Embryonic facial prominence (tissue), 1 donor: ENCODE data around the gene TMEM117.
"Not testable (repeated sequence)": the region's sequence is repeated elsewhere in the genome, so short reads cannot be mapped to it uniquely, and the experiment has no call there.

Experiments
- DNase-seq: peaks from one replicate; pipeline ENCODE4 v3.0.0-alpha.2; 2016; ENCODE audit errors: extremely low spot score

Gene TMEM117

DNA sequence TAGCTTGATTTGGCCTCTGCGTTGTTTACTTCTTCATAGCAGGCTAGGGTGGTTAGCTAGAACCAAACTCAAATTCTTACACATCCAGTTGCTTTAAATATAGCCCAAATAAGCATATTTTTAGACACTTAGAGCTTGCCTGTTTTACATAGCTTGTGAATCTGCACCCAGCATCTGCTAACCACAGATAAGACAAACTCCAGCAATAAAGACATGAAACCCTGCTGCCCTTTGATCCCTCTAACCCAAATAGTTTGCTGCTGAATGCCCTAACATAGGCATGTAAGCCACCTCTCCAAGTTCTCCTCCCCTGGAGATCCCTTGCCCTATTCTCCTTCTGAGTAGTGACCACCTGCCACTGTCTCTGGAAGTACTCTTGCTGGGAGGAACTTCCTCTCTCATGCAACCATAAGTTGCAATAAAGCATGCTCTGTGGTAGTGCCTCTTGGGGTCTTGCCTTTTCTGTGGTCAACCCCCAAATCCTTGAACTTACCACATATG is 185.6 kb downstream of the TMEM117 start:
- DNase-seq, result no peak

DNA sequence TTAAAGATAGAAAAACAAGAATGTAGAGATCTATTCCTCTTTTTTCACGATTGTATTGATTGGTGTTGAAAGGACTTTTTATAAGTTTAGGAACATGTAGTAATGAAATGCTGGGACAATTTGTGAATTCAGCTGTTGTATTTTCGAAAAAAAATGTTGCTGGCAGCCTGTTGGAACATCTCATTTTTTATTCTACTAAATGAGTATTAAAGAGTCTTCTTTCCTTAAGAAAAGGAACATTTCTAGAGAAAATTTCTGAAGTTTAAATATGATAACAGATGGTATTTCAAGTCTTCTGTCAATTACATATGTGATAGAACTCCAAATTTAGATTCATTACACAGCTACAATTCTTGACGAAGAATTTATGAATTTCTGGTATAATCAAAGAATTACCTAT is 189.6 kb downstream of the TMEM117 start:
- no peak for DNase-seq

DNA sequence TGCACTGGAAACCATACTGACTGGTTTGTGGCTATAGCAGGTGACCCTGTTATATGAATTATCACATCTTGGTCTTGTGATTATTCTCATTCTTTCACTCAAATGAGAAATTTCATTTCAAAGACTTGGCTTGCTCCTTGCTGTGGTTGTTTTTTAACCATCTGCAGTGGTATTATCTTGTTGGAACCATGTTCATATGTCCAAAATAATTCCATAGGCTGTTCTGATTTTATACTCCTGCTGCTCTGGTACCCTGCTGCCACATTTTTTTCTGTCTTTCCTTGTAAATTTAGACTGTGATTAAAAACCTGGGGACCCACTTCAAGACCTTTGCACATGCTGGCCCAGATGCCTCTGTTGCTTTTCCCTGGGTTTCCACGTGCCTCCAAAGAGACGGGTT is 190.2 kb downstream of the TMEM117 start:
- DNase-seq, result no peak

DNA sequence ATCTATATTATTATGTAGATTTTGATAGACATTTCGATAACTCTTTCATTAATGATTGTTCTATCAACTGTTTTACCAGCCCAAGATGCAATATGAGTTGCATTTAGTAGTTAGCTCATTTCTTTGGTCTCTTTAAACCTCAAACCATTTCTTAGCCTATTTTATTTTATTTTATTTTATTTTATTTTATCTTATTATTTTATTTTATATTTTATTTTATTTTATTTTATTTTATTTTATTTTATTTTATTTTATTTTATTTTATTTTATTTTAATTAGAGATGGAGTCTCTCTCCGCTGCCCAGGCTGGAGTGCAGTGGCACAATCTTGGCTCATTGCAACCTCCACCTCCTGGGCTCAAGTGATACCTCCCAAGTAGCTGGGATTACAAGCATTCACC is 191.0 kb downstream of the TMEM117 start:
- DNase-seq, result not testable (repeated sequence)

DNA sequence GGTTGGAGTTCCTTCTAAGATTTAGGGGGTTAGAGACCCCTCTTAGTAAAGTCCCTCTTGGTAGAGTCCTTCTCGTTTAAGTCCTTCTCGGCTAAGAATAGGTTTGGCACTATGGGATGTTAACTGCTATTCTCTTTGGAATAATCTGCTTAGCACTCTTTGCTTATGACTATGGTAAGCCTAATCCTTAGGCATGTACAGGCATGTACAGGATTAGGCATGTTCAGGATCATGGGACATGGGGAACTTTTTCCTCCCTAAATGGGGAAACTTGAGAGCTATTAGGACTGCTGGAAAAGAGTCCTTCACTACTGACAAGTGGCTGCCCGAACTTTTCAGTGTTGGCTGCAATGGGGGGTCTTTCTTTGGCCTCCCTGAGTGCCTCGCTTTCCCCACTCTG is 193.3 kb downstream of the TMEM117 start:
- DNase-seq, result no peak

DNA sequence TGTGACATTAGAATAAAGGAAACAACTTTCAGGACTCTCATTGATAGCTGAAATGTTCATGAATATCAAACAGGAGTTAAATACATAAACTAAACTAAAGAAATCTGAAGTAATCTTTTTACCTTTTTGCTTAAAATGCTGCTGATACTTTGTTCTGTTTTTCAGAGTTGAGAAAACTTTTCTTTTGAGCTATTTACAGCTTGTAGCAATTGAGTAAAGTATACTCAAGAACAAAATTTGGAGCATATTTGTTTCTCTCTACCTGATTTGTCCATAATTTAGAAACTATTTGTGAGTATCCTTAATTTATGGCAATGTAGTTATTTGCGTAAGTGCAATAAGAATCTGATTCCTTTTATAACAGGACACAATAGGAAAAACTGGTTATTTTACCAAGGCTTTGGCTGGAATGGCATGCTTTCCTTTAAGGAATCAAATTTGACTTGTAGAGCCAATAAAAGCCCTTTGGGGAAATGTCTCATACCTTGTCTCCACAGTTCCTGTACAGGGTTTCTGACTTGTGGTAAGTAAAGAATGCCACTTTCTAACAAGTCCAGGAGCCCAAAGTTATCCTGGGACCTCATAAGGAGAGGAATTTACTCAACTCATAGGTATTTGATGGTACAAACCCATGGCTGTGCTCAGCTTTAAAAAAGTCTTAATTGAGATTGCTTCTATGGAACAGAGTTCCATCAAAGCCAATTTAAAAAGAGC is 195.7 kb downstream of the TMEM117 start:
- DNase-seq, result no peak

DNA sequence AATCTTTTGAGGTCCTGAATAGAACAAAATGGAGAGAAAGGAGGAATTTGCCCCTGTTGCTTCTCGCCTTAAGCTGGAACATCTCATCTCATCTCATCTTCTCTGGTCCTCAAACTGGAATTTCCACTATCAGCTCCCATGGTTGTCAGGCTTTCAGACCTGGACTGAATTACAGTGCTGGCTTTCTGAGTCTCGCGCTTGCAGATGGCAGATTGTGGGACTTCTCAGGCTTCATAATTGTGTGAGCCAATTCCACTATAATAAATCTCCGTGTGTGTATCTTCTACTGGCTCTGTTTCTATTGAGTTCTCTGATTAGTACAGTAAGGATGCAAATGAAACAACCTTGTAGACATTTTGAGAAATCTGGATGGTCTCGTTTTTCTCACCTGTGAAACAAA is 199.0 kb downstream of the TMEM117 start:
- DNase-seq, result no peak

DNA sequence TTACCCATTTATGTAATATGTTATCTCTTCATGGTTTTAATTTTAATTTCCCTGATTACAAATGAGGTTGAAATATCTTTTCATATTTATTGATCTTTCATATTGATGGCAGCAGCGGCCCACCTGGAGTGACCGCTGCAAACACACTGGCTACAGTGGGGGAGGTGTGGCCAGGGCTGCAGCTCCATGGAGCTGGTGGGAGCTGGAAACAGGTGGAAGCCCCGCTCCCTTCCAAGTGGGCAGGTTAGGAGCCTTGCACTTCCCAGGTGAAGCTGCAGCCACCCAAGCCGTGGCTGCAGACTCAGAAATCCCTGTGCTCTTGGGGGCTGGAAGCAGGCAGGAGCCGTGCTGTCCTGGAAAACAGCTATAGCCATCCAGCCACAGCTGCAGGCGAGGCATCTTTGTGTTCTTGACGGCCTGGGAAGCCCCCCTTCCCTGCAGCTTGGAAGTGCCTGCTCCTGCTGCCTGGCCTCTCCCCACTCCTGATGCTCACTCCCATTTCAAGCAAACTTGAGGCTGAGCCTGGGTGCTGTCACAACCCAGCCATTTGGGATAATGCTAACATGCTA is 201.1 kb downstream of the TMEM117 start:
- DNase-seq, result no peak

DNA sequence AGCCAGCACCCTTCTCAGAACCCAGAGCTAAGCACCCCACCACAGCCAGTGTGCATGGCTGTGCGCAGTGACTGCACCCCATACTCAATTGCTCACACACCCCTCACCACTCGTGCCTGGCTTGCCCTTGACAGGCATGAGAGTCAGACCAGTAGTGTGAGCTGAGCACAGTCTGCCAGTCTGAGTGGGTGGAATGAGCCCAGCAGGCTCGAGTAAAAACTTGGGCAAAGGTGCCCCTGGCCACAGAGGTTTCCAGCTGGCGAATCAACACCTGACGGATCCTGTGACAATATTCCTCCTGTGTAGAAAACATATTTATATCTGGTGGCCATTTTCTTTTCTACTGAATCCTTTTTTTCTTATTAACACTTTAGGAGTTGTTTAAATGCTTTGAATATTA is 202.5 kb downstream of the TMEM117 start:
- no peak for DNase-seq

DNA sequence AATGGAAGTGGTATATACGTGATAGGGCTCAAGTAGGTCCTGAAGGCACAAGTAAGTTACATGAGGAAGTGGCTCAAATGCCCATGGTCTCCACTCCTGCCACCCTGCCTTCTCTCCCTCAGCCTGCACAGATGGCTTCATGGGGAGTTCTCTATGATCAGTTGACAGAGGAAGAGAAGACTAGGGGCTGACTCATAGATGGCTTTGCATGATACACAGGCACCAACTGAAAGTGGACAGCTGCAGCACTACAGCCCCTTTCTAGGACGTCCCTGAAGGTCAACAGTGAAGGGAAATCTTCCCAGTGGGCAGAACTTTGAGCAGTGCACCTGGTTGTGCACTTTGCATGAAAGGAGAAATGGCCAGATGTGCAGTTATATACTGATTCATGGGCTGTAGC is 208.6 kb downstream of the TMEM117 start:
- DNase-seq, result not testable (repeated sequence)

DNA sequence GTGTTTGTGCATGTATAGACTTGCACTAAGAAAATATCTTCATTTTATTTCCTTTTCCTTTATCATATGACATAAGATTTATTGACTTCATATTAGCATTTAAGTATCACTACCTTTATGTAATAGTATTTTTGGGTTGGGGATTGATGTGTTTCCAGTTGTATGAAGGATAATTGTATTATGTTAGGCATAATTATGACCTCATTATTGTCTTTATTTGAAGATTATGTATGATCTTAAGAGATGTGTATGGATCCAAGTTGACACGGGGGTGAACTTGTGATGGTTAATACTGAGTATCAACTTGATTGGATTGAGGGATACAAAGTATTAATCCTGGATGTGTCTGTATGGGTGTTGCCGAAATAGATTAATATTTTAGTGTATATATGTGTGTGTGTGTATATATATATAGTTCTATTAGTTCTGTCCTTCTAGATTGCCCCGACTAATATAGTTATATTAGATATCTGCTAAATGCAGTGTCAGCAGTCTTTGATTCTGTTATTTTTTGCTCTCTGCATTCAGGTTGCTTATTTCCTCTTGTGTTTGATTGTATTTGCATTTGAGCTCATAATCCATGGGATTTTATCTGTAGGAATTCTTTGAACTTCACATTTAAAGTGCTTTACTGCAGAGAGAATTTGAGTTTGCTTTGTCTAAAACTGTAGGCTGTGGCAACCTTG is 211.0 kb downstream of the TMEM117 start:
- no peak for DNase-seq

DNA sequence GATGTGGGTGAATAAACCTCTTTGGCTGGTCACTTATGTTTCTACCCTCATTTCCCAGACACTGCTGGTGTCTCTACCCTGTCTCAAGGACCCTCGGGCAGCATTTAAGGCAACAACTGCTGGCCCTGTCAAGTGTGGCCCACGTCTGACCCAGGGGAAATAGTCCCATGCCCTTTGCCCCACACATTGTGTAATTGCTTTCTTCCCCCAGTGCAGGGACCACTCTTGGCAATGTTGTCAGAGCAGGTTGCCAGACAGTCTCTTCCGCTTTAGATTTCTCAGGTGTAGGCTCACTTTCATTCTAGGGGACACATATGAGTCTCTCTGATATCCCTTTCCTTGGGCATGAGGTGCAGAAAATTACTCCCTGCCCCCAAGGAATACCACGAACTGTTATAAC is 216.7 kb downstream of the TMEM117 start:
- no peak for DNase-seq

DNA sequence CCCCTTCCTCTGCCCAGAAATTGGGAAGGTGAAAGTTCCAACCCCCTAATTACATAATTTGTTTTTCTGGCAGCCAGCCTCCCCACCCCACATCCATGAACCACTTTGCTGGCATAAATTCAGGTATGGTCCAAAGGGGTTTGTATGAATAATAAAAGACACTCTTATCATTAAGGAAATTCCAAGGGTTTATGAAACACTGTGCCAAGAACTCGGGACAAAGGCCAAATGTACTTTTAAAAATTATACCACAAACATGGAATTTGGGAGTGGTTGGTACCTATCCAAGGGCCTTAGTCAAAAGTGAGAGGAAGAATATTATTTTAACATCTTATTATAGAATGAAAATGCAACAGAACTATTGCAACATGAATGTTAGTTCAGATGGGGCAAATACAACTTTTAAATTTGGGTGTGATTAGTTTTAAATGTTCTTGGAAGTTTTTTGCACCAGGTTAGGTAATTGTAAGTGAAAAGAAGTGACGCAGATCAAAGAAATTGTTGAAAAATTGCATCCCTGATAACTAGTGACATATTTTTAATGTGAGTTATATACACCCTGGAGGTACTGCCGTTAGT is 217.8 kb downstream of the TMEM117 start:
- DNase-seq, result no peak

DNA sequence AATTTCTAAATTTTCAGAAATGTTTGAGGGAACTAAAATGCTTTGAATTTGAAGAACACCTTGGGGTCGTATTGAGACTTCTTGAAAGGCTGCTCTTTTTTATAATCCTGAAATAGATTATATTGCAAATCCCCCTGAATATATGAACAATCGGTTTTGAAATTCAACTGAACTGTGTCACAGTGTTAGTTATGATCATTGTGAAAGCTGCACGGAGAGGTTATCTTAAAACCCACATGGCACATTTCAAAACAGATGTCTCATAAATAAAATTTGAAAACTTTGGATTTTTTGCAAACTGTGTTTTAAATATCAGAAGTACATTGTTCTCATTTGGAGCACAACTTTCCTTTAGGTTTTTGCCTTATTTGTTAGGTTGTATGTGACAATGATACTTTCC is 218.4 kb downstream of the TMEM117 start:
- DNase-seq, result no peak

DNA sequence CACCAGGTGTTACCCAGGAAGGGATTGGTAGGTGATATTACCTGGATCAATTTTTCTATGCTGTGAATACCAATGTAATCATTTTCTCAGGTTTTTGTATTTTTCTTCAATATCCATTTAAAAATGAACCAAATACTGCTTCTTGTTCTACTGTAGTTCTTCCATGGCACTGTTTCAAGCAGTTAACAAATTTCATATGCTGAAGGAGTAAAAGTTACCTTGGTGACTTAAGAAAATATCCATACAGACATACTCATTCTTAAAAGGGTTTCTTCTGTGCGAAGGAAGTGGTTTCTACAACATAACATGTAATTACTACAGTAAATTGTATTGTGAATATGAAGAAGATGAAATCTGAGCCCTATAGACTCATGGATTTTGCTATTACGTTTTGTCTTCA is 222.5 kb downstream of the TMEM117 start:
- DNase-seq, result peak; percentile 9

DNA sequence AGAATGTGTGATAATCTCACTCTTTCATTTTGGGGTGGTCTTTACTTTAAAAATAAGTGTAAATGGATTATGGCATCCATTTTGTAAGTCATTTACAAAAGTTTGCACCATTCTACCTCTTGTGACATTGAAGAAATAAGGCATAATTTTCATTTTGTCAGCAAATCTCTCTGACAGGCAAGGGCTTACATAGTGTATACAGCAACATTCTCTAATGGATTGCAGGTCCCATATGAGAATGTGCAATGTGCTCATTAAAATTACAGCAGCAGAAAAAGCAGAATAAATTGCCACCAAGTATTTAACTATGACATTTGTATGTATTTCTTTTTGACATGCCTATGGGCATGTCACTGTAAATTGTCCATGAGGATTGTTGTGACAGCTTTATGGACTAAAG is 223.6 kb downstream of the TMEM117 start:
- no peak for DNase-seq

DNA sequence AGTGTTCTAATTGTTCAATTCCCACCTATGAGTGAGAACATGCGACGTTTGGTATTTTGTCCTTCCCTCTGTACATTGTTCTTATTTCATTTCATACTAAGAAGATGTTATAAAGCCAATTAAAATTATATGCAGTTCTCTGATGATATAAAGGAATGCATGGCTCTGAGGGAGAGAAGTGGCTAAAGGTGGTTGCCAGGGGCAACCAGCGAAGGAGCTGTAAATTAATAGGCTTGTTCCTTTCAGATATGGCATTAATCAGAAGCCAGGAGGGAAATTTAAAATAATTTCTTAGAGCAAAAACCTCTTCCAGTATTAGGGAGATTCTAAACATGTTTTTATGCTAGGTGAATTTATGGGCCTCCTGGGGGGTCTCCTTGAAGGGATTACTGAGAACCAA is 227.8 kb downstream of the TMEM117 start:
- DNase-seq, result no peak

DNA sequence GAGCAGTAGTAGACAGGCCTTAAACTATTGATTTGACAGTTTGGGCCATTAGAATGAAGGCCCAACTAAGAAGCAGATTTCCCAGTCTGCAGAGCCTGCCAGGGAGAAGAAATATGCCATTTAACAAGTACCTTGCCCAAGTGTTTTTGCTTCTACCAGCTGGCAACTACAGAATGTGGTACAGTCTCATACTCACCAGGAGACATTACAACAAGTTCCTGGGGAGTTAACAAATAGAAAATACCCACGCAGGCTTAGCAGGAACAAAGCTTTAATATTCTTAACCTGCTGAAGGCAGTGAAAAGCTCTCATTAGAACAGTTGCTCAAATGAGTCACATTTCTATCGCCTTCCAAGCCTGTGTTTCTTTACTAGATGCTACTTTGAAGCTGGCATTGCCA is 241.0 kb downstream of the TMEM117 start:
- DNase-seq, result no peak

DNA sequence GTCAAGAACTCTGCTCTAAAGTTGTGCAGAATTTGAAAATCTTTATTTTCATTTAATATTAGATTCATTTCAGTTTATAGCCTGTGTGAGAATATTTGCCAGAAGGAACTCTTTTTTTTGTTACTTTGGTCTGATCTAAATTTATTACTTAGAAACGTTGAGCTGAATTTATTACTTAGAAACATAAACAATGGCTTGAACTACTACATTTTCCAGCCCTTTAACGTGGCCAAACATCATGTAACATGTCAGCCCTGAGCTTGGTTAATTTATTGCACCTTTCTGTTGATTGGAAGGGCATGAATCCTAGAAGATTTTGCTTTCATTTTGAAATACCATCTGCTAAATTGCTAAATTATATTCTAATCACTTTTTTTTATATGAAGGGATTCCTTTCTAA is 241.4 kb downstream of the TMEM117 start:
- no peak for DNase-seq

DNA sequence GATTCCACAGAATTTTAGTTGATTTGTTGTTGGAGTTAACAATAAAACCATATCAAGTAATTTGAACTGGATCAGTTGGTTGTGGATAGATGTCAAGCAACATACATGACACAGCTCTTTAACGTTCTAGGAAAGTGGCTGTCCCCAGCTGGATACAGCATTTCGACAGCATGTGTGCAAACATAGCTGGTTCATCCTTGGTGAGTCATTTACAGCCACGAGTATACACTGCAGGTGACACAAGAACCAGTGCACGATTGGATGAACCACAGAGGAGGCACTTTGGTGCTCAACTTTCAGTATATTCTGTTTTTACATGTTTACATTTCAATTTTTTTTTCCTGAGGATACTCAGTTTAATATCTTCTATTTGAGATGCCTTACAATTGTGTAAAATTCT is 242.4 kb downstream of the TMEM117 start:
- DNase-seq, result no peak

DNA sequence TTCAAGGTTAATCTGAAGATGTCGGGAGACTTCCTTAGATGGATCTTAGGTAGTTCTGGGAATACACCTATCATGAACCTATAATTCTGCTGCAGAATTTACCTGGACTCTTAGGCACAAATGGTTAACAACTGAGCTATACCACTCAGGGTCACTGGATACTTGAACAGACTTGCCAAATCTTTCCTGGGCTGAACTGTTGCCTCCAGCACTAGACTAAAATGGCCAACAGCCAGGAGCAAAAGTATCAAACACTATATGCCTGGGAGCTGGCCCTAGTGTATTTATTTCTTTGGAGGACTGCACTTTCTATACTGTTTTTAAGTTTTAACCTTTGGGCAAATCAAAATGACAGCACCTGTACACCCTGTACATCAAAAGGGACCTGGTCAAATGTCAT is 252.8 kb downstream of the TMEM117 start:
- DNase-seq, result no peak

DNA sequence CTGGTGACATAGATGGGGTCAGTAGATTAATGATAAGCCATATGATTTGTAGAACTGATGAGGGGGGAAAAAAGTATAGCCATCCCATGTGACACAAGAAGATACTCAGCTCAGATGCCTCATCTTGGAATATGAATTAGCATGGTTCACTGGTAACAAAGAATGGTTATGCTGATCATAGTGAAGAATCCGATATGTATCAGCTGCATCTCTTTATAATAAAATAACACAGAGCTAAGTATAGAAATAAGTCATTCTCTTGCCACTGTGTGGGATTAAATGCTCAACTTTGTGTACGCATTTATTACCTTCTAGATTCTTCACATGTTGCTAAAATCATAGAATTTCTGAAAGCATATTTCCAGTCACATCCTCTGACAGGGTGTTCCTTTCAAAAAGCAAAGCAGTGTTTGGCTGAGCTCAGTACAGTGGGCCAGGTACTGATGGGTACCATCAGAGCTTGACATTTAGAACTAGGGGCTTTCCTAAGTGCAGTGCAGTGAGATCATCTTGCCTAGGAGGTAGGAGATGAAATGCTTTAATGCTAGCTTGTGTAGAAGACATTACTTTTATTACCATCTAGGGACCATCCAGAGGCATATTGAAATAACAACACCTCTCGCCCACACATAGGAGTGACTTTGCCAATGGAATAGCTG is 256.2 kb downstream of the TMEM117 start:
- DNase-seq, result no peak
